Gastroesophageal sphincter (tissue), 4 donors: ENCODE data around the gene ARHGAP6. TPM values are rescaled to one million over a fixed set of nuclear protein-coding genes. Genes with fewer than 3 reads are reported as not detected.

ENCODE experiments used
- ATAC-seq: fragments of 150-250 bp; one replicate; pipeline ENCODE4 v1.9.1; 2016; ENCODE audit warnings: mild to moderate bottlenecking, moderate library complexity
- H3K27ac ChIP-seq, 4 donors: fragments of 200-600 bp; sonication (generic) in 3 of 4; 1 replicate in 3 of 4; 2 replicates in 1 of 4; pipeline ENCODE4 v1.5.1; 2016 to 2019
- H3K27me3 ChIP-seq: fragments of 200-600 bp; sonication (generic); one replicate; pipeline ENCODE4 v1.5.1; 2019
- H3K36me3 ChIP-seq, 2 donors: fragments of 200-600 bp; sonication (generic); one replicate each; pipeline ENCODE4 v1.5.1; 2019; ENCODE audit warnings: control low read depth in 1 of 2
- H3K4me1 ChIP-seq, 3 donors: fragments of 200-600 bp; sonication (generic); 1 replicate in 2 of 3; 2 replicates in 1 of 3; pipeline ENCODE4 v1.5.1; 2016 to 2019; ENCODE audit warnings: control low read depth in 2 of 3
- H3K4me3 ChIP-seq, 2 donors: fragments of 200-600 bp; sonication (generic); one replicate each; pipeline ENCODE4 v1.5.1; 2019; ENCODE audit warnings: mild to moderate bottlenecking in 1 of 2, moderate library complexity in 1 of 2
- H3K9me3 ChIP-seq, 3 donors: fragments of 200-600 bp; sonication (generic); one replicate each; pipeline ENCODE4 v1.5.1; 2017 to 2019; ENCODE audit warnings: control low read depth in 2 of 3
- EP300 ChIP-seq: sonication (generic); formaldehyde crosslinking; IDR thresholded peaks from one replicate; pipeline ENCODE4 v1.6.1; 2017; ENCODE audit warnings: antibody characterized with exemption, mild to moderate bottlenecking
- POLR2A ChIP-seq, 2 donors: fragments of 450-650 bp; IDR thresholded peaks; one replicate each; pipeline ENCODE4 v1.6.1; 2017; ENCODE audit warnings: antibody characterized with exemption in 2 of 2, mild to moderate bottlenecking in 2 of 2, moderate library complexity in 1 of 2
- POLR2AphosphoS5 ChIP-seq: sonication (generic); formaldehyde crosslinking; IDR thresholded peaks from one replicate; pipeline ENCODE4 v1.6.1; 2017; ENCODE audit warnings: antibody characterized with exemption
- WGBS, 2 donors: methylation state at CpG; one replicate each; pipeline ENCODE4 v1.1.5; 2018; ENCODE audit warnings: low coverage in 1 of 2; 5-methylcytosine and 5-hydroxymethylcytosine counted together
- total RNA-seq, 4 donors: library from RNA; depleted of rRNA; stranded (reverse); fragments of >200 nt; gene quantifications; one replicate each; pipeline ENCODE4 v1.1.0, GENCODE V29; 2016
- TF ChIP-seq, protein P1 (sequence below), 4 experiments: fragments of 200-600 bp in 2 of 4; fragments of 450-650 bp in 2 of 4; sonication (generic) in 1 of 4; IDR thresholded peaks; one replicate each; pipeline ENCODE4 v1.5.1; 2017 to 2019; ENCODE audit warnings: antibody characterized with exemption in 4 of 4, mild to moderate bottlenecking in 2 of 4, moderate library complexity in 2 of 4

The ARHGAP6 gene
- total RNA-seq, 4 donors from 2014 or later, result 25.2 to 35.1 (median 31.8) TPM

- no peak for ATAC-seq
- no peaks in the 10 kb centered on the region for H3K36me3 ChIP-seq
- no peaks in the 10 kb centered on the region for H3K4me1 ChIP-seq
- no peak overlapping the region for H3K27ac ChIP-seq
- H3K27me3 ChIP-seq, result no peaks in the 10 kb centered on the region
- H3K4me3 ChIP-seq, result no peak overlapping the region
- 85 to 100% methylated on average over 2 of the region's 2 CpGs for WGBS, 2 donors
- H3K9me3 ChIP-seq, result no peaks in the 10 kb centered on the region
- TF ChIP-seq POLR2A (IDR thresholded peaks at IDR 0.05) (no peak), POLR2AphosphoS5 (no peak), EP300 (no peak)
- TF ChIP-seq, protein P1, sequence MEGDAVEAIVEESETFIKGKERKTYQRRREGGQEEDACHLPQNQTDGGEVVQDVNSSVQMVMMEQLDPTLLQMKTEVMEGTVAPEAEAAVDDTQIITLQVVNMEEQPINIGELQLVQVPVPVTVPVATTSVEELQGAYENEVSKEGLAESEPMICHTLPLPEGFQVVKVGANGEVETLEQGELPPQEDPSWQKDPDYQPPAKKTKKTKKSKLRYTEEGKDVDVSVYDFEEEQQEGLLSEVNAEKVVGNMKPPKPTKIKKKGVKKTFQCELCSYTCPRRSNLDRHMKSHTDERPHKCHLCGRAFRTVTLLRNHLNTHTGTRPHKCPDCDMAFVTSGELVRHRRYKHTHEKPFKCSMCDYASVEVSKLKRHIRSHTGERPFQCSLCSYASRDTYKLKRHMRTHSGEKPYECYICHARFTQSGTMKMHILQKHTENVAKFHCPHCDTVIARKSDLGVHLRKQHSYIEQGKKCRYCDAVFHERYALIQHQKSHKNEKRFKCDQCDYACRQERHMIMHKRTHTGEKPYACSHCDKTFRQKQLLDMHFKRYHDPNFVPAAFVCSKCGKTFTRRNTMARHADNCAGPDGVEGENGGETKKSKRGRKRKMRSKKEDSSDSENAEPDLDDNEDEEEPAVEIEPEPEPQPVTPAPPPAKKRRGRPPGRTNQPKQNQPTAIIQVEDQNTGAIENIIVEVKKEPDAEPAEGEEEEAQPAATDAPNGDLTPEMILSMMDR (IDR thresholded peaks at IDR 0.05), result no peak
These were observed 56.6 kb downstream of the ARHGAP6 start for GRCh38 chrX:11609109-11609508.

DNA sequence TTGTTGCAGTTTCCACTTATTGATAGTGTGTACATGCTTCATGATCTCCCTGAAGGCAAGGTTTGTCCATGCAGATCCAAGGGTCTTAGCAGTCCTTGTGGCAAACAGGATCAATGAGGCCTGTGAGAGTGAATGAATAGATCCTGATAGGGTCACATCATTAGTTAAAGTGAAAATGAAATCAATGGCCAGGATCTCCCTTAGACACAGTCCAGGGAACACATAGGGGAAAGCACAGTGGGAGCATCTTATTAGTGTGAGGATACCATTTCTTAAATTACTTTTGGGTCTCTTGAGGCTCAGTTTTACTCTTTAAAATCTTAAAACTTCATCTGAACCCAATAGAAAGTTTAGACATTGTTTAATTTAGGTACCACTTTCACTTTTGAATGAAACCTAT, 59.3 kb downstream of the ARHGAP6 start:
- Histone ChIP-seq H3K4me3 (no peak overlapping the region), H3K27ac (no peak overlapping the region), H3K36me3 (no peaks in the 10 kb centered on the region), H3K4me1 (no peaks in the 10 kb centered on the region), H3K27me3 (no peaks in the 10 kb centered on the region), H3K9me3 (no peaks in the 10 kb centered on the region)
- TF ChIP-seq, protein P1 (IDR thresholded peaks at IDR 0.05), result no peak
- TF ChIP-seq POLR2AphosphoS5 (no peak), POLR2A (IDR thresholded peaks at IDR 0.05) (no peak), EP300 (no peak)
- no peak for ATAC-seq

- H3K27ac ChIP-seq, result no peak overlapping the region
- H3K27me3 ChIP-seq, result no peaks in the 10 kb centered on the region
- H3K4me1 ChIP-seq, result no peaks in the 10 kb centered on the region
- TF ChIP-seq POLR2AphosphoS5 (no peak), POLR2A (IDR thresholded peaks at IDR 0.05) (no peak), EP300 (no peak)
- TF ChIP-seq, protein P1 (IDR thresholded peaks at IDR 0.05), result no peak
- H3K9me3 ChIP-seq, result no peaks in the 10 kb centered on the region
- WGBS, 2 donors, result 74 to 100% methylated on average over 1 to 3 of the region's 3 CpGs
- no peak overlapping the region for H3K4me3 ChIP-seq
- H3K36me3 ChIP-seq, result no peaks in the 10 kb centered on the region
- no peak for ATAC-seq
These were observed 65.1 kb downstream of the ARHGAP6 start for GRCh38 chrX:11600578-11600977.

DNA sequence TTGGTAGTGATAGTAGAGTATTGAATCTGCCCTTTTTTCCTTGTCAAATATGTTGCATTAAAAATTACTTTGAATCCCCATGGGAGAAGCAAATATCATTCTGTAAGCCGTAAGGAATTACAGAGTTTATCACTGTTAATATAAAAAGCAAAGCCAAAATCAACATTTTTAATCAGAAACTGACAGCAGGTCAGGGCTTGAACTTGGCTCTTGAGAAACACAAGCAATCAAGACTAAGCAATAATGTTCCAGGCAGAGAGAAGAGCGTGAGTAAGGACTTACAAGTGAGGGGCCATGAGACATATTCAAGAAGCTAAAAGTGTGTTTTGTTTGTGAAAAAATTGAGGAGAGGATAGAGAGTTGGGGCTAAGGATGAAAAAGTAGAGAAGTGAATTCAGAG, 68.2 kb downstream of the ARHGAP6 start:
- no peaks in the 10 kb centered on the region for H3K27me3 ChIP-seq
- no peaks in the 10 kb centered on the region for H3K4me1 ChIP-seq
- H3K4me3 ChIP-seq, result no peak overlapping the region
- no peak overlapping the region for H3K27ac ChIP-seq
- no peaks in the 10 kb centered on the region for H3K9me3 ChIP-seq
- TF ChIP-seq, protein P1 (IDR thresholded peaks at IDR 0.05), result no peak
- TF ChIP-seq POLR2A (IDR thresholded peaks at IDR 0.05), result no peak
- no peak for TF ChIP-seq EP300
- no peak for TF ChIP-seq POLR2AphosphoS5
- WGBS, 2 donors, result 23 to 69% methylated on average over 2 of the region's 2 CpGs
- ATAC-seq, result no peak
- no peaks in the 10 kb centered on the region for H3K36me3 ChIP-seq

- TF ChIP-seq, protein P1 (IDR thresholded peaks at IDR 0.05), result no peak
- TF ChIP-seq EP300 (no peak), POLR2AphosphoS5 (no peak), POLR2A (IDR thresholded peaks at IDR 0.05) (no peak)
- Histone ChIP-seq H3K4me1 (no peaks in the 10 kb centered on the region), H3K27ac (no peak overlapping the region), H3K36me3 (no peaks in the 10 kb centered on the region), H3K27me3 (no peaks in the 10 kb centered on the region), H3K4me3 (no peak overlapping the region), H3K9me3 (no peaks in the 10 kb centered on the region)
- ATAC-seq, result no peak
These were observed 73.9 kb downstream of the ARHGAP6 start for GRCh38 chrX:11591723-11592346.
